GM13976 (cell line): ENCODE results near the gene MCHR1.
"Not testable (repeated sequence)": the region's sequence is repeated elsewhere in the genome, so short reads cannot be mapped to it uniquely, and the experiment has no call there.

Source experiments
- DNase-seq: peaks from one replicate; pipeline ENCODE4 v3.0.0; 2012; ENCODE audit warnings: low spot score
- CTCF ChIP-seq: IDR thresholded peaks from 2 replicates; pipeline ENCODE4 v1.5.1; 2012; ENCODE audit warnings: borderline replicate concordance, mild to moderate bottlenecking; ENCODE audit not compliant: insufficient read depth; ENCODE audit errors: extremely low read depth, missing control alignments, control extremely low read depth
- in situ Hi-C: fragments of 300-500 bp; cut with MboI; formaldehyde crosslinking; loops from one replicate; pipeline ENCODE4 v1.12.0; 2022; ENCODE audit warnings: low sequenced_read_pairs, mixed read lengths, inconsistent platforms; ENCODE audit not compliant: unreplicated experiment

MCHR1 gene

GRCh38 chr22:40670058-40670457 lies 9.2 kb upstream of the MCHR1 start:
- DNase-seq = no peak
- in situ Hi-C loops = no loop called here
- no peak for TF ChIP-seq CTCF

- in situ Hi-C loops = no loop called here
- TF ChIP-seq CTCF = no peak
- no peak for DNase-seq
Observed at GRCh38 chr22:40671369-40671768, 7.9 kb upstream of the MCHR1 start.

- DNase-seq = no peak
- no peak for TF ChIP-seq CTCF
- in situ Hi-C loops = no loop called here
Observed at GRCh38 chr22:40671796-40672360, 7.4 kb upstream of the MCHR1 start.

GRCh38 chr22:40673017-40673416 lies 6.3 kb upstream of the MCHR1 start:
- no peak for DNase-seq
- in situ Hi-C loops = no loop called here
- no peak for TF ChIP-seq CTCF

GRCh38 chr22:40674274-40674673 lies 5.0 kb upstream of the MCHR1 start:
- in situ Hi-C loops = no loop called here
- no peak for DNase-seq
- no peak for TF ChIP-seq CTCF

GRCh38 chr22:40676166-40676565 lies 3.1 kb upstream of the MCHR1 start:
- in situ Hi-C loops, DNase-seq: not testable (repeated sequence)

GRCh38 chr22:40676644-40677043 lies 2.6 kb upstream of the MCHR1 start:
- no peak for DNase-seq
- in situ Hi-C loops = no loop called here
- no peak for TF ChIP-seq CTCF
